ENCODE measurements around the gene LRIT1.

DNA sequence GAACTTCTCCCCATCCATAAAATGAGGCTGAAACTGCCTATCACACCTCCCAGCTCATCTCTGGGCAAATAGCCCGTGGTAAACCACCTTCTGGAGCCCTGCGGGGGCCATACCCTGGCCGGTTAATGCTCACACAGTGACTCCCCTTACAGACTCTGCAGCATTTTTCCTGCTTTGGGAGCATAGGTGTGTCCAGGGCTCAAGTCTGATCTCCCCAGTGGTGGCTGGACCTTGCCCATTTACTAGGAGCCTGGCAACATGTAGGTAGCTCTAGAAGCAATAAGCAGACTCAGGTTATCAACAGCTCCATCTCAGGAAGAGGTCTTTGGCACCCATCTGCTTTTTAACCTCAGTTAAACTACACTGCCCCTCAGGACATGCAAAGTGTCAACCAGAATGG is 52.5 kb downstream of the LRIT1 start:
- TF ChIP-seq EZH2 (IDR thresholded peaks at IDR 0.05; ENCODE audit: insufficient read depth, poor library complexity, severe bottlenecking) (no peak), EZH2phosphoT487 (IDR thresholded peaks at IDR 0.05; ENCODE audit: insufficient read depth, low read depth) (no peak)

Measured in GM23248 (cell line).